BJ (cell line): ENCODE results near the gene TCF12. TPM values are rescaled to one million over a fixed set of nuclear protein-coding genes. Genes with fewer than 3 reads are reported as not detected.

Experiments used
- CTCF ChIA-PET: fragments of 350-600 bp; formaldehyde crosslinking; extraction: SDS; loops from one replicate; lab custom pipeline; 2021; ENCODE audit warnings: antibody characterized with exemption, inconsistent platforms; lab: Yijun Ruan, JAX
- POLR2A ChIA-PET: fragments of 300-600 bp; sonication (Branson Sonifier 250); formaldehyde crosslinking; extraction: SDS; loops from one replicate; lab custom pipeline; 2021; ENCODE audit warnings: antibody characterized with exemption; lab: Charles Lee
- DNase-seq: peaks from one replicate; pipeline ENCODE4 v3.0.0-alpha.2; 2011; ENCODE audit warnings: low read depth
- H3K27me3 ChIP-seq: 2 replicates; pipeline ENCODE4 v1.6.0; 2011; ENCODE audit warnings: low read length; ENCODE audit not compliant: control insufficient read depth, insufficient read depth
- H3K36me3 ChIP-seq: 2 replicates; pipeline ENCODE4 v1.5.1; 2011; ENCODE audit warnings: low read length; ENCODE audit not compliant: control insufficient read depth, insufficient read depth
- H3K4me3 ChIP-seq: 2 replicates; pipeline ENCODE4 v1.5.1; 2011; ENCODE audit warnings: low read depth, mild to moderate bottlenecking, control low read depth, low read length
- CTCF ChIP-seq: IDR thresholded peaks from 2 replicates; pipeline ENCODE4 v1.5.1; 2011; ENCODE audit warnings: low read depth, mild to moderate bottlenecking, control low read depth, inconsistent platforms, low read length, moderate library complexity; ENCODE audit not compliant: insufficient read depth
- polyA plus RNA-seq: library from polyadenylated mRNA; depleted of rRNA; stranded (reverse); fragments of >200 nt; gene quantifications from 2 replicates; pipeline ENCODE4 v1.2.3, GENCODE V29; 2011

Gene TCF12
- polyA plus RNA-seq, 1 experiment, result 134 TPM

DNA sequence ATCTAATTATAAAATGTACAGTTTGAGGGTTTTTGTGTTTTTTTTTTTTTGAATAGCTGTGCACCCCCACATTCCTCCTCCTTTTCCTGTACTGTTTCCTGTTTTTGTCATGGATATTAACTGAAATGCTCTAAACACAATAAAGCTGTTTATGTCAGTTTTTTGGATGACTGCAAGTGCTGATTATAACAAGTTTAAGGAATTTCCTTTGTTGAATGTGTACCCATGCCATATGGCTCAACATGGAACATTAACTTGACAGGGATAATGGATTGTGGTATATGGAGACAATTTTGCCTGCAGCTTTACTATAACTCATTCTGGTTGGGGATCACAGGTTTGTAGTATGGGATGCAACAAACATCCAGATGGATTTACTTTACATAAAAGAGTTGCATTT, 216.4 kb downstream of the TCF12 start:
- POLR2A ChIA-PET, result no interaction called here
- H3K36me3 ChIP-seq, result no peaks in the 10 kb centered on the region
- H3K4me3 ChIP-seq, result no peak overlapping the region
- CTCF ChIA-PET, result interaction anchor here (1.2 to 1.8 kb wide), 4 partner anchors 10 to 393 kb away, joined by 3 to 7 read pairs (median 5); no protein-coding TSS in a partner anchor
- no peak for DNase-seq
- no peak for TF ChIP-seq CTCF
- no peaks in the 10 kb centered on the region for H3K27me3 ChIP-seq

GRCh38 chr15:57135800-57136199, 217.4 kb downstream of the TCF12 start:
- Histone ChIP-seq H3K27me3 (no peaks in the 10 kb centered on the region), H3K36me3 (no peaks in the 10 kb centered on the region), H3K4me3 (no peak overlapping the region)
- no peak for DNase-seq
- ChIA-PET CTCF (interaction anchor here (0.9 to 1.8 kb wide), 6 partner anchors 8 to 645 kb away, joined by 3 to 9 read pairs (median 5); no protein-coding TSS in a partner anchor), POLR2A (no interaction called here)
- no peak for TF ChIP-seq CTCF

- DNase-seq, result no peak
- TF ChIP-seq CTCF, result peak; percentile 86
- ChIA-PET CTCF (interaction anchor here (0.6 to 2.5 kb wide), 20 partner anchors 10 to 648 kb away, joined by 3 to 29 read pairs (median 4); partner anchors contain the start of gene TCF12), POLR2A (no interaction called here)
- Histone ChIP-seq H3K36me3 (no peaks in the 10 kb centered on the region), H3K27me3 (no peaks in the 10 kb centered on the region), H3K4me3 (no peak overlapping the region)
Observed at GRCh38 chr15:57138349-57138788, 219.9 kb downstream of the TCF12 start.

- no peak for TF ChIP-seq CTCF
Observed at GRCh38 chr15:57143511-57144078, 225.2 kb downstream of the TCF12 start.

GRCh38 chr15:57144448-57144847, 226.0 kb downstream of the TCF12 start:
- Histone ChIP-seq H3K27me3 (no peaks in the 10 kb centered on the region), H3K36me3 (no peaks in the 10 kb centered on the region), H3K4me3 (no peak overlapping the region)
- no peak for TF ChIP-seq CTCF
- POLR2A ChIA-PET, result no interaction called here
- CTCF ChIA-PET, result interaction anchor here (0.9 to 8.7 kb wide), 7 partner anchors 9 to 652 kb away, joined by 3 to 99 read pairs (median 16); partner anchors contain the start of gene TCF12
- DNase-seq, result no peak

More at GRCh38 chr15:57143511-57144078, 225.2 kb downstream of the TCF12 start:
- ChIA-PET CTCF (interaction anchor here (0.8 to 1.3 kb wide), 2 partner anchors 70 to 653 kb away, joined by 3 read pairs; no protein-coding TSS in a partner anchor), POLR2A (interaction anchor here (0.5 kb wide), 1 partner anchor 236 kb away, joined by 4 read pairs; no protein-coding TSS in a partner anchor)
- Histone ChIP-seq H3K27me3 (no peaks in the 10 kb centered on the region), H3K4me3 (no peak overlapping the region), H3K36me3 (no peaks in the 10 kb centered on the region)
- DNase-seq, result no peak
